Upper lobe of left lung (tissue), 4 donors: Measurements from ENCODE around the gene PTPRN2.

Experiments used
- CTCF ChIP-seq, 6 experiments: fragments of 450-650 bp in 4 of 6; fragments of 200-600 bp in 2 of 6; sonication (generic) in 2 of 6; IDR thresholded peaks; one replicate each; pipeline ENCODE4 v1.5.1; 2016 to 2019; ENCODE audit warnings: antibody characterized with exemption in 6 of 6
- POLR2AphosphoS5 ChIP-seq, 2 donors: sonication (generic); formaldehyde crosslinking; IDR thresholded peaks; one replicate each; pipeline ENCODE4 v1.5.1; 2017; ENCODE audit warnings: antibody characterized with exemption in 2 of 2

GRCh38 chr7:158354861-158355260, 232.8 kb downstream of the PTPRN2 start:
- TF ChIP-seq CTCF (IDR thresholded peaks at IDR 0.05), result no peak
- no peak for TF ChIP-seq POLR2AphosphoS5 (IDR thresholded peaks at IDR 0.05)
